NCI-H345 (cell line): Measurements from ENCODE around the gene STEAP2.
"Not testable (repeated sequence)": the region's sequence is repeated elsewhere in the genome, so short reads cannot be mapped to it uniquely, and the experiment has no call there.

ENCODE experiments used
- DNase-seq: peaks from one replicate; lab custom pipeline; 2025; lab: John Stamatoyannopoulos, UW

The STEAP2 gene

DNA sequence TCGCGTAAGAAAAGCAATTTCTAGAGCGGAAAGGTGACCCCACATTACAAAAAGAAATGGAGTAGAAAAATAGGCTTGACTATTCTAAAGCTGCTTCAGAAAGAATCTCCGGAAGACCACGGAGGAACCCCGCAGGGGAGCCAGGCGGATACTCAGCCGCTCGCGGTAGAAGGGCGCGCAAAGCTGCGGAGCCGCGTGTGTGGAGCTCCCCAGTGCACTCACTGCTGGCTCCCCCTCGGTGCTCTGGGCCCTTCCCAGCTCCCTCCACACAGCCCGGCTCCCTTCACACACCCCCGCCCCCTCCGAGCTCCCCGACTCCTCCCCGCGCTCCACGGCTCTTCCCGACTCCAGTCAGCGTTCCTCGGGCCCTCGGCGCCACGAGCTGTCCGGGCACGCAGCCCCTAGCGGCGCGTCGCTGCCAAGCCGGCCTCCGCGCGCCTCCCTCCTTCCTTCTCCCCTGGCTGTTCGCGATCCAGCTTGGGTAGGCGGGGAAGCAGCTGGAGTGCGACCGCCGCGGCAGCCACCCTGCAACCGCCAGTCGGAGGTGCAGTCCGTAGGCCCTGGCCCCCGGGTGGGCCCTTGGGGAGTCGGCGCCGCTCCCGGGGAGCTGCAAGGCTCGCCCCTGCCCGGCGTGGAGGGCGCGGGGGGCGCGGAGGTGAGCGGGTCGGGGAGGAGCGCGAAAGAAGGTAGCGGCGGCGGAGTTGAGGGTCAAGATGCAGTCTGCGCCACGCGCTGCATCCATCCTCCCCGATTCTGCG is at the start of gene STEAP2:
STEAP2 (plus strand) TSS at position 350 of the 758 bp plus-strand sequence. CDS start 13,343 bp downstream, outside the sequence.
- DNase-seq, result peak; percentile 57

DNA sequence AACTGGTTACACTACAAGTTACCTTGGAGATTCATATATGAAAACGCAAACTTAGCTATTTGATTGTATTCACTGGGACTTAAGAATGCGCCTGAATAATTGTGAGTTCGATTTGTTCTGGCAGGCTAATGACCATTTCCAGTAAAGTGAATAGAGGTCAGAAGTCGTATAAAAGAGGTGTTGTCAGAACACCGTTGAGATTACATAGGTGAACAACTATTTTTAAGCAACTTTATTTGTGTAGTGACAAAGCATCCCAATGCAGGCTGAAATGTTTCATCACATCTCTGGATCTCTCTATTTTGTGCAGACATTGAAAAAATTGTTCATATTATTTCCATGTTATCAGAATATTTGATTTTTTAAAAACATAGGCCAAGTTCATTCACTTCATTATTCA is 48.0 kb upstream of the STEAP2 start:
- DNase-seq, result no peak

DNA sequence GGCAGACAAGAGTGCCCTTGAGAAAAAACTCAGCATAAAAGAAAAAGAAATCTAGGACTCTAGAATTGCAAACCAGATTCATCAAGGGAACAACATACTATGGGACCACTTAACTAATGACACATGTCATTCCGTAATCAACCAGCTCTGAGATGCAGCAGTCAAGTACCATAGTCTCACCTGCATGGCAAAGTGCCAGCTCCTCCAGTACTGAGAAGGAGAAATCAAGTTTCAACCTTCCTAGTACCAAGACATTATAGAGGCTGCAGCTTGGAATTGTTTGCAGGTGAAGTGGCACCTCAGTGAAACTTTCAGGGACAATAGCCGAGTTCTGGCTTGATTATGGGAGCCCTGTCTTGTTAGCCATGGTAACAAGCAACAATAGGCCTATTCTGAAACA is 45.8 kb upstream of the STEAP2 start:
- DNase-seq, result no peak

DNA sequence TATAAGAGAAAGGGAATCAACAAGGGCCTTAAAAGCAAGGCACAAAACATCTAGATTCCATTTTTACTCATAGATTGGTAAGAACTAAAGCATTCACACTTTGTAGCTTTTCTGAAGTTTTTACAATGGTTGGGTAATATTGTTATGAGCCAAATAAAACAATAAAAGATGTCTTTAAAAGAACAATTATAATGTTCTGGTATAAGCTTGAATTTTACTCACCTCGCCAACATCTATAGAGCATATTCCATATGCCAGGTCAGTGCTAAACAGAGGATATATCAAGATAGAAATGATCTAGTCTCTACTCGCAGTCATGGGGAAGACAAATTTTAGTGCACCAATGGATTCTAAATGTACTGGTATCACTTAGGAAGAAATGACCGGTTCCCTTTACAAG is 45.4 kb upstream of the STEAP2 start:
- no peak for DNase-seq

DNA sequence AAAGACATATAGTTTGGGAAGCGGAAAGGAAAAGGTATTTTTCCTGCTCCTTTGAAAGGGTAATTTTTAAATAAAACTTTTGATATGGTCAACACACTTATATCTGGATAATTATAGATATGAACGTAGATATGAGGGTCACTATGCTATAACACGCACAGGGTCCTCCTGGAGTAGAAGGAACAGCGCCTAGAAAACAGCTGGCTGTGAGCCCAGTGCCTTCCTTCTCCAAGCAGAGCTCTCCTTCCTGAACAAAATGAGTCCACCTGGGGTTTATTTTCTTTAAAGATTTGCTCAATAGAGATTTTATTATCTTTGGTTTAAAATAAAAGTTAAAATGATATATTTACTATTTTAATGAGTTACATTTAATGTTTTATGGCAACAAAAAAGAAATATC is 44.2 kb upstream of the STEAP2 start:
- DNase-seq, result no peak

DNA sequence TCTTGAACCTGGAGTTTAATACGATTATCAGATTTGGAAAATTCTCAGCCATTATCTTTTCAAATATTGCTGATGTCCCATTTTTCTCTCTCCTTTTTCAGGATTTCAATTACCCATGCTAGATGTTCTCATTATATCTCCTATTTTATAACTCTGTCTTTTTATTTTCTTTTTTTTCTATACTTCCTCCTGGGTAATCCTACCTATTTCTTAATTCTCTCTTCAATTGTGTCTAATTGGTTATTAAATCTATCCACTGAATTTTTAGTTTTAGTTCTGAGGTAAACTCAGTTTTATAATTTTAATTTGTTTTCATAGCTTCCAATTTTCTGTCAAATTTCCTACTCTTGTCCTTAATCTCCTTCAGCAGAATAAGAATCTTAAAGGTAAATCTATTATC is 41.6 kb upstream of the STEAP2 start:
- DNase-seq, result no peak

DNA sequence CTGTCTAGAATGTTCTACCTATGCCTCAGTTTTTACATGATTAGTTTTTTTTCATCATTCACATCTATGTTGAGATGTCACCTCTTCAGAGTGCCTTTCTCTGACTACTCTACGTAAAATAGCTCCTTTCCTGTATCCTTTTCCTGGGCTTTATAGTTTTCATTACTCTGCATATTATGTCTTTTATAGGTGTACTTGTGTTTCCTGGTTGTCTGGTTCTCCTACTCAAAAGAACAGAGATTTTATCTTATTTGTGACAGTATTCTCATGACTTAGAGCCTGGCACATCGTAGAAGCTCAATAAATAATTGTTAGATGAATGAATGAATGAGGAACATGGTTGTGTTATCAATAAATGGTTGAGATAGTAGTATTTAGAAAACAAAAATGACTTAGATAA is 39.4 kb upstream of the STEAP2 start:
- no peak for DNase-seq

DNA sequence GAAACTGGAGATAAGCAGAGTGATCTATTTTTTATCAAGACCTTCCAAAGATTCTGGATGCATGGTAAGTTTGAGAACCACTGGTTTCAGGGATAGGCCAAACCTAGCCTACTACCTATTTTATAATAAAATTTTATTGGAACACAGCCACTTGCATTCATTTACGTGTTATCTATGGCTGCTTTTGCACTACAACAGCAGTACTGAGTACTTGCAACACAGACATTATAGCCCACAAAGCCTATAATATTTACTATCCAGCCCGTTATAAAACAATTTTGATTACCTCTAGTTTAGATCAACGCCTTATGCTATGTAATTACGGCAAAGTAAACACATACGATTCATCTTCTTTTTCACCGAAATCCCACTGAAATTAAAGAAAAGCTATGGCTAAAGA is 38.9 kb upstream of the STEAP2 start:
- DNase-seq, result no peak

DNA sequence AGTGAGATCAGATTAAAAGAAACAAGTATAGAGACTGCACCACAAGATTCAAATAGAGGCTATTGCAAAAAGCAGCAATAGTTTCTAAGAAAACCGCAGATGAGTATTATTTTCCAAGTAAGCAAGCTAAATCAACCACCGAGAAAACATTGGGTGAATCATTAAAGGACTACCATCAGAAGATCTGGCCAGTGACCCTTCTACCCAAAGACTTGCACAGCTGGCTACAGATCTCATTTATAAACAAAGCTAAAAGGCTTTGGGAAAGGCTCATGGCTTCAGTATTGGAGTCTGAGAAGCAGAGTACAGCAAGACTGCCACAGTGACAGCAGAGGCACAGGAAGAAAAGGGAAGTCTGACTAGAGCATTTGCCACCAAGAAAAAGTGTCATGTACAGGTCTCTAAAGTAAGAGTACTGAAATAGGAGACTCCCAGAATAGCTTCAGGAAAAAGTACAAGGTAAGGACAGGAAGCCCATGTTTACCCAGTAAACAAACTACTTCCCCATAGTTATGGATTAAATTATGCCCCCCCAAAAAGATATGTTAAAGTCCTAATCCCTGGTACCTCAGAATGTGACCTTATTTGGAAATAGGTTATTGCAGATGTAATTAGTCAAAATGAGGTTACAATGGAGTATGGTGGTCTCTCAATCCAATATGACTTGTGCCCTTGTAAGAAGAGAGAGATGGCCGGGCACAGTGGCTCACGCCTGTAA is 38.3 kb upstream of the STEAP2 start:
- no peak for DNase-seq

DNA sequence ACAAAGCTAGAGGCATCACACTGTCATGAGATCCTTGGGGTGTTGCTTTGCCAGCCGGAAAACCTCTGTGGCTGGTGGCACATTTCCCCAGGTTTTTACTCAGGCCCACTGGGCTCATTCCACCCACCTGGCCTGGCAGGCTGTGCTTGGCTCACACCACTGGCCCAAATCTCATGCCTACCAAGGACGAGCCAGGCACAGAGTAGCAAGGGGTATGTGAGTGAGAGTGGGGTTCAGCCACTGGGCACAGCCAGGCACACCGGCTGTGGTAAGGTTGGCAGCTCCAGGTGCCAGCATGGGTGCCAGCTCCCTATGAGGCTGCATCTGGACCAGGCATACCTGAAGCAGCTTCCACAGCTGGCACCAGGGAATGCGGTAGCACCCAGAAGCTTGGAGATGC is 35.9 kb upstream of the STEAP2 start:
- DNase-seq, result no peak

DNA sequence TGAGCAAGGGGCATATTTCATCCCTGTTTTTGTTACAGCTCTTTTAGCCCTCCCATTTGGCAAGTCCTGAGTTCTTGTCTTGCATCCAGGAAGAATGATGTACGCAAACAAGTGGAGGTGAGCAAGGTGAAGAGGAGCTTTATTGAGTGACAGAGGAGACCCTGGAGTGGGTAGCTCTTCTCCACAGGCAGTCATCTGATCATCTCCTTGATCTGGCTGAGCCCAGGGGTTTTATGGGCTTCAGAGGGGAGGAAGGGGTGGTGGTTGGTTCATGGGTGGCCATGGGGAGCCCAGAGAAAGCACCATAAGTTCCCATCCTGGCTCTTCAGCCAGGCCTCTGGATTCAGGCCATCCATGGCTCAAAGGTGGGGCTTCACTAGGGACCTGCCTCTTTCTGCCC is 35.3 kb upstream of the STEAP2 start:
- no peak for DNase-seq

DNA sequence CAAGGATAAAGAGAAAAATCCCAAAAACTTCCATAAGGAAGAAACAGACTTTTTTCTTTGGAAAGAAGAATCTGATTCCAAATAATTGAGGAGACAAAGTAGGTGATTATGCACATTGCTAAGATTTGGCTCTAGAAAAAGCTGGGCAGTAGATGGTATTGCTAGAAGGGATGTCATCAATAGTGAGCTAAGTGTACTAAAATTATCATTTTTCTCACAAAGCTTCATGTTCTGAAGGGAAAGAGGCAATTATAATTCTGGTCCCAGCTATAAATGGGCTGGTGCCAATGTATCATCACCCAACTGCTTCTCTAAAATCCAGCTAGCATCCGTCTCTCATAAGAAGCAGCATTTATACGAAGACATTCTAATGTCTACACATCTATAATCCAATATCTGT is 33.4 kb upstream of the STEAP2 start:
- DNase-seq, result no peak

DNA sequence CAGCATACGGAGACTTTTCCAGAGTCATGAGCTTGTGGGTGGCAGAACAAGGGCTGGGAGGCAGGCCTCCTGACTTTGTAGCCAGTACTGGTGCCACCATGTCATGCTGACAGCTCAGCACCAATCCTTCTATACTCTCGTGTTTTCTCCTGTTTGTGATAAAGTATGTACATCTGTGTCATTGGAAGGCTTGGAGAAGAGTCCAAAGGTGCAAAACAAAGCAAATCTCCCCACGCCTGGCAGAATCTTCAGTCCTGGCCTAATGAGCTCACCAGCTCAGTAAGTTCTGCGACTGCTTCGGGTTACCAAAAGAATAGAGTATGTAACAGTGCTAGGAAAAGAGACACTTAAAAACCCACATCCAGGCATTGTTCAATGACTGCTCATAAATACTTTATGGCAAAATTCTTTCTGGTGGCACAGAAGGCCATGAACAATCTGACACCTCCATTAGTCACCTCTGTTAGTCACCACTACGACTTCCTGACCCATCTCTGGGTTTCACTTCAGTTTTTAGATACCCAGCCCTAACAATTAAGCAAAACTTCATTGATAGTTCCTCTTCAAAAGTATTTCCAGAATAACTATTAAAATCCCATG is 32.8 kb upstream of the STEAP2 start:
- DNase-seq, result no peak

DNA sequence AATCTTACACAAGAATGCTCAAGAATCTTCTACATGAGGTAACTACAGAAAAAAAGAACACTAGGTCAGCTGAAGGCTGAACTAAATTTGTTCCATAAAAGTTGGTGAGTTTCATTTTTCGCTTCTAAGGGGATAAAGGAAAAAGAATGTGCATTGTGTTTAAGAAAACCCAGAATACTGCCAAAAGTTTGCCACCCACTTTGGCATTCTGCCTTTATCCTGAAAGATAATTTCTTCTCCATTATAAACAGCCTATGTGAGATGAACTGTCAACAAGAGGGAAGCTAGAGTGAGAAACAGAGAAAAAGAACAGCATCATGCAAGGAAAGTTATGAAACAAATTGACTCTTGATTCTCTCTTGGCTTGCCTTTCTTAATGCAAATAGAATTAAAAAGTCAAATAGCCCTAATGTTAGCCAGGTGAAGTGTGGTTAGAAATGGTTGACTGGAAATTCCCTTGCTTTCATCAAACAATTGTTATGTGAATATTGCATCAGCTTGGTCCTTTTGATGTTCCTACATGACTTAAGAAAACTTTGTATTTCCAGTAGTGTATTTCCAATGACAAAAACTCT is 31.4 kb upstream of the STEAP2 start:
- DNase-seq, result no peak

DNA sequence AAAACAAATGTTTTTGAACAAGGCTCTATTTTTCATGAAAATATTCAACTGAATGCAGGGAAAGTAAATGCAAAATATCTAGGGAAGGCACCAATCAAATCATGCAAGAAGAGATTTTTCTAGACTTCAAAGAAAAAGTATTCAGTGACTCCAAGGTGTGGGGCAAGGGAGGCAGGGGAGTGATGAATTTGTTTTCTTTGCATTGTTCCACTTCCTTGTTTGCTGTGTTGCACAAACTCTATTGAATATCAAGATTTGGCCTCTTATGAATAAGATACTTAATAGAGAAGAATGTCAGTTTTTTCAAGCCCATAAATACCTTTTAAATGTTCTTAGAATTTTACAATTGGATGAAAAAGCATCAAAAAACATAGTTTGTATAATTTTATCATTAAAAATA is 30.9 kb upstream of the STEAP2 start:
- DNase-seq, result no peak

DNA sequence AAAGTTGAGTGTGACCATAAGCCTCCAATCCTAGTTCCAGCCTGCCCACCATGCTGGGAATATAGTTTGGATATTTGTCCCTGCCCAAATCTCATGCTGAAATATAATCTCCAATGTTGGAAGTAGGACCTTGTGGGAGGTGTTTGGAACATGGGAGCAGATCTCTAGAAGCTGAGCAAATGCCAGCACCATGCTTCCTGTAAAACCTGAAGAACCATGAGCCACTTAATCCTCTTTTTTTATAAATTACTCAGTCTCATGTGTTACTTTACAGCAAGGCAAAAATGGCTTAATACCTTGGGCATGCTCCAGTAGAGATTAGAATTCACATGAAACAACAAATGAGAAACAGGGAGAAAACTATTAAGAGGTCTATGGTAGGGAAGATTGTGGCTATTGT is 30.1 kb upstream of the STEAP2 start:
- DNase-seq, result no peak

DNA sequence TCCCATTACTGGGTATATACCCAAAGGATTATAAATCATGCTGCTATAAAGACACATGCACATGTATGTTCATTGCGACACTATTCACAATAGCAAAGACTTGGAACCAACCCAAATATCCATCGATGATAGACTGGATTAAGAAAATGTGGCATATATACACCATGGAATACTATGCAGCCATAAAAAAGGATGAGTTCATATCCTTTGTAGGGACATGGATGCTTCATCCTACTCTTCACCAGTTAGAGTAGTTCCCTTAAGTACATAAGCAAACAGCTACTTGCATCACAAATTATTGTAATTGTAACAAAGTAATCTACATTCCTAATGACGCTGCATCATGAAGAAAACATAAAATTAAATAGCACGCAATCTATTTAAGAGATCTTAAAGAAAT is 25.2 kb upstream of the STEAP2 start:
- not testable (repeated sequence) for DNase-seq

DNA sequence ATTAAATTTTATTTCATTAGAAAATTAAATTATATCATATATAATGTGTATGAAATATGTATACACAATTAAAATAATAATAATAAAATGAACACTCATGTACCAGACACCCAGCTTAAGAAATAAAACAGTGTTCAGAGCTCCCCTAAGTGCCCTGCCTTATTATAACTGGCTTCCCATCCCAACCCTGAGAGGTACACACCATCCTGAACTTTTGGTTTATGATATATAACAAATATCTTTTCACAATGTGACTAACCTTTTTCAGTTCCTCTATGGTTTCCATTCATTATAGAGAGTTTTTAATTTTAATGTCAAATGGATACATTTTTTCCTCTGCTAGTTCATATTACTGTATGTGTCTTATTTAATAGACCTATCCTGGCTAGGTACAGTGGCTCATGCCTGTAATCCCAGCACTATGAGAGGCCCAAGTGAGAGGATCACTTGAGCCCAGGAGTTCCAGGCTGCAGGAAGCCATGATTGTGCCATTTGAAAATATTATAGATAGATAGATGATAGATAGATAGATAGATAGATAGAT is 24.0 kb upstream of the STEAP2 start:
- DNase-seq, result no peak

DNA sequence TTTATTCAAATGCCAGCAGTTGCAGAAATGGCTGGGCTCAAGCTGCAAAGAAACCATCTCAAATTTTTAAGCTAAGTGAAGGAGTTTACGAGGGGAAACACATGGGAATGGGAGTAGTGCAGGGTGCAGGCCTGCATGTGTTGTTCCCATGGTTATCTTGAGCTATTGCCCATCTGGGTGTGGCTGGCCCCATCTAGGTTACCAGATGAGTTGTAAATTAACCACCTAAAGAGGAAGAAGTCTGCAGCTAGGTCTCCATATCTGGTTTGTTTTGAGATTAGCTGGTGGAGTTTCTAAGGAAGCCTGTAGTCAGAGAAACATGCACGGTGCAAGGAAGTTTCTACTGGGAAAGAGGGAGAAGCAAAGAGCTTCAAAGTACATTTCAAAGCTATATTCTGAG is 23.3 kb upstream of the STEAP2 start:
- no peak for DNase-seq

DNA sequence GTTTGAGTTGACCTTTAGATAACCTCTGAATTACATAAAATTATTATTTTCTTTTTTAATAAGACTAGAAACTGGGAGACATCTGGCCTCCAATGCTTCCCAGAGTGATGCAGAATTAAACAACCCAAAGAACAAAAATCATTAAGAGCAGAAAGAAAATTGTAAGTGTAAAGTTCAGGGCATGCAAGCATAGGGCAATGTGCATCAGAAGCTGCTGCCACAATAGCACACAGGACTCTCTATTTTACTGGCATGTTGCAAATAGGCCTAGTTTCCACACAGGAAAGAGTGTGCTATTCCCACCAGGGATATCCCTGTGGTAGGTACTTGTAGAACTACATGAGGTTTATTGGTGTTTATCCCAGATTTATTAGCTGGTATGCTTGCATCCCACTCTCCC is 20.5 kb upstream of the STEAP2 start:
- no peak for DNase-seq

DNA sequence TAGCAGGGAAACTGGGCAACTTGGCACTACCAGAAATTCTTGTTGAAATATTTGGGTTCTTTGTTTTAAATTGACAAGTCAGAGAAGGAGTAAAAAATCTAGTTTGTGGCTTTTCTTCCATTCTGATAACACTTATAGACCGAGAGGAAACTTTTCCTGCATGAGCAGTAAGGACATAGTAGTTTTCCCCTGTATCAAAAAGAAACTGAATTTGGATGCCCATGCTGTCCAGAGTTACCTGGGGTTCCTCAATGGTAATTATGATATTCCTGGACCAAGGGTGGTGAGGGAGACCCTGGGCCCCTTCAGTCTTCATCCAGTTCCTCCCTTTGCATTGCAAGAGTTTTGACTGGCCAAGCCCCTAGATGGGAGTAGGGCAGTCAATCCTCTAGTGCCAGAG is 19.9 kb upstream of the STEAP2 start:
- no peak for DNase-seq

DNA sequence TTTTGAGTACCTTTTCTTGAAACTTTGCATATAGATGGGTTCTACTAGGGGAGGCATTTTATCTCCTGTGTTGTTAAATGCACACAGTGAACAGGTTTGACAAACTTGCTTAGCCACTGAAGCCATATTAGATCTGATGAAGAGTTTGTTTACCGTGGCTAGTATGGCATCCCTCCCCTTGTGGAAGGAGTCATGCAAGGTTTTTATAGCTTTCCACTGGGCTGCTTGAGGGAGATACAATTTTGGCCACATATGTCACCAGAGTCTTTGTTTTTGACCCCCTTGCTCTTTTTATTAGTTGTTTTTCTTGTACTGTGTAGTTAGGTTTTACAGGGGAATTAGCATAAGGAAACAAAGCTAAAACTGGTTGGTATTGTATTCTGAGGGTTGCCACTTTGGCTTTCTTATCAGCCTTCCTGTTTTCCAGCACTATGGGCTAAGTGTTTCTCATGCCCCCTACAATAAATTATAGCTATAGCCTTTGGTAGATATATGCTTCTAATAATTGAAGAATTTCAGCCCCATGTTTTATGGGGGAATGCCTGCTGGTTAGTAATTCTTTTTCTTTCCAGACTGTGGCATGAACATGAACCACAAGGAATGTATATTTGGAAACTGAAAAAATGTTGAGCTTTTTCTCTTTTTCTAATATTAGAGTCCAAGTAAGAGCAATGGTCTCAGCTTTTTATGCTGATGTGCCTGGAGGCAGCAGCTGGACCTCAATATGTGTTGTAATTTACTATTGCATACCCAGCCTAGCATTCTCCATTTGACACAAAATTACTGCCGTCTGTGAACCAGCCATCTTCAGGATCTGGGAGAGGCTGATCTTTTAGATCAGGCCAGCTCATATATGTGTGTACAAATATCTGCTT is 18.4 kb upstream of the STEAP2 start:
- no peak for DNase-seq
